GM18508 (cell line): ENCODE measurements around the gene MYO1B.

Experiments
- ATAC-seq: cut with Tn5 transposase; IDR thresholded peaks from one replicate; pipeline ENCODE4 v1.9.1; 2021; ENCODE audit warnings: moderate number of reproducible peaks; ENCODE audit not compliant: insufficient read depth, unreplicated experiment

MYO1B gene

DNA sequence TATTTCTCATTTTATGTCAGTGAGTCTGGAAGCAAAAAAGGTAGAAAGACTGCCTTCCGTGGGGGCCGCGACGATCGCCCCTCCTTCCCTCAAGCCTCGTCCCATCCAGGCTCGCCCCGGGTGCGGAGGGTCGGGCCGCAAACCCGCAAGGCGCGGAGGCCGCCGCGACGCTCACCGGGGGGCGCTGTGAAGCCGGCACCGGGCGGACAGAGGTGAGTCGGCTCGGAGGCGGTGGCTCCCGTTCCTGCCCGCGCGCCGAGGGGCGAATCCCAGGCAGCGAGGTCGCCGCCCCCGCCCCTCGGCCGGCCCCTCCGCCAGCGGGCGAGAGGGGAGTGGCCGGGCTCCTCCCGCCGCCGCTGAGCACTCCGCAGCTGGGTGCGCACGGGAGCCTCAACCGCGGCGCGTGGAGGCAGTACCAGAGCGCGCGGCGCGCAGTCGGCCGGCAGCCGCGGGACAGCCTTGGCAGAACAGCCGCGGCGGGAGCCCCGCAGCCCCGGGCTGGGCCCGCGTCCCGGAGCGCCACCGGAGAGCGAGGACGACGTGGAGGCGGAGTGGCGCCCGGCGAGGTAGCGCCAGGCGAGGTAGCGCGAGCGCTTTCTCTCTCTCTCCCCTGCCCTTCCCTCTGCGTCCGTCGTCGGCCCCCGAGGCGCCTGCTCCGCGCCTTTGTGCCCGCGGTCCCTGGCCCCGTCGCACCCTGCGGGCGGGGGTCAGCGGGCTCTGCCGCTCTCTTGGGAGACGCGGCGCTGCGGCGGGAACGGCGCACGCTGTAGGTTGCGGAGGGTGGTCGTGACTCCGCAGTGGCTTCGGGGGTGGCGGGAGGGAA, at the start of gene MYO1B:
Gene MYO1B, plus strand, starts transcription at position 359 of the 823 bp plus-strand sequence. CDS start 31,492 bp downstream, outside the sequence.
- ATAC-seq: no peak

DNA sequence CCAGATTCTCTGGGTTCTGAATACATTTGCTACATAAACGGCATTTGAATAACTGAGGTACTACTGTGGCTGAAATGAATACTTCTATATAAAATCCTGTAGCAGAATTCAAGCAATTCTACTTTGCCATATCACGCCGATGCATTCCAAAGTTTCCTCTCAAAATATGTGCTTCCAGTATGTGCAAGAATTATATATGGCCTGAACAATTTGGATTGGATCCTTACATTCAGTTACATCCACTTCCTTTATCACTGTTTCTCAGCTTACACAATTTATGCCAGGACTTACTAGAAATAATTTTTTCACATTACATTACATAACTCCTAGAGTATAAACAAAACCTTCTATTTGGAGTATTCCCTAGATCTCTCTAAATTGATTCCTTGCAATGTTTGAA, 48.1 kb upstream of the MYO1B start:
- no peak for ATAC-seq

GRCh38 chr2:191198271-191198670, 46.9 kb upstream of the MYO1B start:
- no peak for ATAC-seq

GRCh38 chr2:191199929-191200512, 45.2 kb upstream of the MYO1B start:
- no peak for ATAC-seq

DNA sequence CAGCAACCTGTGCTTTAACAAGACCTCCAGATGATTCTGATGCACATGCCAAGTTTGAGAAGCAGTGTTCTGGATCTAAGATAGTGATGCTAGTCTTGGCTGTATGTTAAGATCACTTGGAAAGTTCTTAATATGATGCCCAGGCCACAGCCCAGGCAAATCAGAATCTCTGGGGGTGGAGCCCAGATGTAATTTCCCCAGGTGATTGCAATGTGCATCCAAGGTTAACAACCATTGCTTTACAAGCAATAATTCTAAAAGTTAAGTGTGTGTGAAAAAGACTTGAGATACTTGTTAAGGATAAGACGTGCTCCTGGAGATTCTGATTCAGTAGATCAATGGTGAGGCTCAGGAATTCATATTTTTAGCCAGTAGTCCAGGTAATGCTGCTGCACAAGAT, 44.3 kb upstream of the MYO1B start:
- no peak for ATAC-seq

DNA sequence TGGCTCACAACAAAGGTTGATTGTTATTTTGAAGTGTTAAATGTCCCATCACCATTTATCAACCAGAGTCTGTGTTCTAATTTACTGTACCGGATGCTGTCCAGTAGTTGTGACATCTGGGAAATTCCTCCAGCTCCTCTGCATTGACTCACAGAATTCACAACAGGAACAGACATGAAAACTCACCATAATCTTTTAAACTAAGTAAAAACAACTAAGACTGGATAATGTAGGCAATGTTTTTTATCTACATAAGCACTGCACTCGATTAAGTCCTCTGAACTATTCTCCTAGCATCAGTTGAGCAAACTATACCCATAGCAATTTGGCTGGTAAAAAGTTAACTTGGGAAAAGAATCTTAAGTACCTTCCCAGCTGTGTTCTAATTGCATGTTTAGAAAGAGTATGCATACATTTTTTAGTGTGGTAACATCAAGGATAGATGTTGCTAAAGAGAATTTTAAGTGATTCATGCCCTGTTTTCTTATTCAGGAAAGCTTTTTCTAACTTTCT, 42.9 kb upstream of the MYO1B start:
- no peak for ATAC-seq

DNA sequence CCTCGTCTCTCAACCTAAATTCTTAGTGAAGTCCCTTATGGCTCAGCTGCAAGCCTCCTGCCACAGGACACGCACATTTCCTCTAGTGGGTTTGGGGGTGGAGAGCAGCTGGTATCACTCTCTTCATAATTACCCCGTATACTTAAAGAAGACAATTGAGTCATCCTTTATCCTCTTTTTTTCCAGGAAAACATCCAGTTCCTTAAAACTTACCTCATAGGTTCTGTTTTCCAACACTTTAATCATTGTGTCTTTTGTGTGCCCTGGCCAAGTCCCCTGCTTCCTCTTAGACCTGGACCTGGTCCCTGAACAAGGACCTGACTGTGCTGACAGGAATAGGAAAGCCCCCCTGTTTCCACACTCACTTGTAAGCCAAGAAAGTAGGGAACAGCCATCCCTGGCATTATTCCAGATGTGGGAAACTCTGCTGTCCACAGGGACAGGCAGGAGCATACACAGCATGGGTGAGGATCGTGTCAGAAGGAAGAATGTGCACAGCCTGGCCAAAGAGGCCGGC, 42.3 kb upstream of the MYO1B start:
- ATAC-seq: no peak

DNA sequence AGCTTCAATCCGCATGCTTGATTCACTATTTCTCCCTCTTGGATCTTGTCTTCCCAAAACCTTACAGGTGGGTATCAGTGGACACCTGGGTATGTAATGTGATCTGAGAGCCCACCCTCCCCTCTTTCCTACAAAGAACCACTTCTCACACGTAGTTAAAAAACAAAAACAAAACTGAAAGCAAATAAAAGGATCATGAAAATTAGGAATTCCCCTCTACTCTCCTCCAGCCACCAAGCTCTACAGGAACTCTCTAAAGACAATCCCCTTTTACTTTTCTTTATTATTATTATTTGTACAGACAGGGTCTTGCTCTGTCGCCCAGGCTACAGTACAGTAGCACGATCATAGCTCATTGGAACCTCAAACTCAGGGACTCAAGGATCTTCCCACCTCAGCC, 40.8 kb upstream of the MYO1B start:
- ATAC-seq: peak; percentile 86

DNA sequence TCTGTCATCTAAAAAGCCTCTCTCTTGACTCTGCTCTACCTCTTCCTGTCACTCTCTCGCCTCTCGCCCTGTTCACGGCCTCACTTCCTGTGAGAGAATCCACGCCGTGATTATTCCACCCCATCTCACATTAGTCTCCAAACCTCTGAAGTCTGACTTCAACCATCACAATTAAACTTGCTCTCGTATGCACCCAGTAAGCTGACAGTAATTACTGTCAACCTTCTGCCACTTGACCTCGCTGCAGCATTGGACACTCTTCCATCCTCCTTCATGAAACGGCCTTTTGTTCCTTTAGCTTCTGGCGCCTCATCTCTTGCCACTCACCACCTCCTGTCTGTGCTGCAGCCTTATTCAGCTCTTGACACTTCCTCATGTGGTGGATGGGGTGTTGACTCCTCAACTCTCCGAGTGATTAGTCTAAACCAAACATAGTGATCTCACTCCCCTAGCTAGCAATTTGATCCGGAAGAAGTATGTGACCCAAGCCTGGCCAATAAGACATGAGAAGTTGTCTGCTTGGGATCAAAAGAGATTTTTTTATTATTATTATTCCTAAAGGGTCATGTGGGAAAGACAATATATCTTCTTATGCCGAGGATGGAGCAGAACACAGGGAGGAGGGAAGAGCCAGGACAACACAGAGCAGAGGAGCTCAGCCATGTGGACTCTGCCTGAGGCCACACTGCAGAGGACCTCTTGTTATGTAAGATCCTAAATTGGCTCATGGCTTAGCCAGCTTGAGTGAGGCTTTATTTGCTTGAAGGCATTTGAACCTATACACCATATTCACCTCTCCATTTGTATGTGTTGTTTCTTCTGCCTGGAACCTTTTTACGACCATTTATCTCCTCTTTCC, 38.4 kb upstream of the MYO1B start:
- ATAC-seq: no peak

- ATAC-seq: no peak
These were observed 35.9 kb upstream of the MYO1B start for GRCh38 chr2:191209340-191209739.

DNA sequence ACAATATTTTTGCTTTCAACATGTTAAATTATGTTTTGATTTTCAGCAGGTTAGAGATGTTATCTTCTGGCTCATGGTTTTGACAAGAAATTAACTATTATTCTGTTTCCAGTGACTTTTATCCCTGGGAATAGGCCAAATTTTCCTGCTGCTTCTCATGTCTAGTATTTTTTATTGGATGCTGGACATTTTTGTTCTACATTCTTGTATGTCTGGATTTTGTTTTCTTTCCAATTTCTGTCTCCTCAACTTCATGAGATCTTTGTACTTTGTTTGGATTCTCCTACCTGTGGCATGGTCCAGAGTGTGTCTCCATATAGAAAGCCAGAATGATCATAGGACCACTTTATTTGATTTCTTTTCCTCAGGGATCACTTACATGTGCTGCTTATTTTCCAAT, 33.1 kb upstream of the MYO1B start:
- ATAC-seq: no peak

- no peak for ATAC-seq
These were observed 31.9 kb upstream of the MYO1B start for GRCh38 chr2:191213333-191213732.

GRCh38 chr2:191215230-191215629, 30.0 kb upstream of the MYO1B start:
- ATAC-seq: no peak

DNA sequence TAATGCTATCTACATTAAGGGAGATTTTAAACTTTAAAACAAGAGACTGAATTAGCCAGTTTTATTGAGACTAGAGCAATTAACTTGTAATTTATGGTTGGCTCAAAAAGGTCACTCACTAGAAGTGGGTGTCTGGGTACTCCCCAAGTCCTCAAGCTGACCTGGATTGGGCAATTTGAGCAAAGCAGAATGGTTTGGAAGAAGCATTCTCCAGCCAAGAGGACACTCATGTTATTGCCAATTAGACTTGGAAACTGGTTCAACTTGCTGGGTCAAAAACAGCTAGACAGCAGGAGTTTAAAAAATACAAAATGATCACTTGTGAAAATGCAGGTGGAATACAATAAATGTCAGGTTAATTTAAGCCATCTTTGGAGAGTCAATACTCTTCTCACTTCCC, 29.5 kb upstream of the MYO1B start:
- ATAC-seq: no peak

- ATAC-seq: no peak
These were observed 27.6 kb upstream of the MYO1B start for GRCh38 chr2:191217580-191217979.

DNA sequence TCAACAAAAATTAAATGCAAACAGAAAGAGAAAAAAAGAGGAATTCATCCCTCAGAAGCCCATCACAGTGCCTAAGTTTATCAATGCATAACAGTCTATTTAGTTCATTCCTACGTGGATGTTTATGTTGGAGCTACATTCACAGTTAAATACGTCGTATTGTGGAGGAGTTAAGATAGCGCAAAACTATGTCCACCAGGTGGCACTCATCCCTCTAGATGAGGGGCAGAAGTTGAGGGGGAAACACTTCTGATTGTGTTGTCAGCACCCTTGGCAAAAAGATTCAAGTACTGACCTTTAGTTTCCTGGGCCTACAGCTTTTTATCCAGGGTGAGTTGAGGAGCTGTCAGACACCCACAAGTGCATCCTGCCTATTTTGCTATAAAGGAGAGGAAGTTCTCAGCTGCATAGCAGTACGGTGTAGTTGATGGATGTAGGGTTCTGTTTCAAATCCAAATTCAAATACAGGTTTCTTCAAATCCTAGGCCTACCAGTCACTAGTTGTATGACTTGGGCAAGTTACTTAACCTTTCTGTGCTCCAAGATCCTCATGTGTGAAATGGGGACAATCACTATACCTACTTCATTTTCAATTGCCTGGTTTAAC, 26.8 kb upstream of the MYO1B start:
- ATAC-seq: peak; percentile 41

GRCh38 chr2:191220671-191221070, 24.5 kb upstream of the MYO1B start:
- peak; percentile 41 for ATAC-seq

DNA sequence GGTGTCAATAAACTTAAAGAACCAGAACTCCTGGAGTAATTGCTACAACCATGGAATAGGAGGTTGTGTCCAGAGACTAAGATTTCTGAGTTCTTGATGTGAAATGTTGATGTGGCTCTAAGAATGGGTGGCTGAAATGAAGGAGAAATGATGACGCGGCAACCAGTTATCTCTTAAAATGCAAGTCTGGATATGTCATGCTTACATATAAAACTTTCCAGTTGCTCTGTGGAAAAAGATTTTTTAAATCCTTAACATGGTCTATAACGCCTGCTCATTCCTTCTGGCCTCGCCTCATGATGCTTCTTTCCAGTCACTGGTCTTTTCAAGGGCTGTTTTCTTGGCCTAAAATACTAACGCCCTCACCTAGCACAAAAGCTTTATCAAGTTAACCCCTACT, 23.5 kb upstream of the MYO1B start:
- no peak for ATAC-seq

DNA sequence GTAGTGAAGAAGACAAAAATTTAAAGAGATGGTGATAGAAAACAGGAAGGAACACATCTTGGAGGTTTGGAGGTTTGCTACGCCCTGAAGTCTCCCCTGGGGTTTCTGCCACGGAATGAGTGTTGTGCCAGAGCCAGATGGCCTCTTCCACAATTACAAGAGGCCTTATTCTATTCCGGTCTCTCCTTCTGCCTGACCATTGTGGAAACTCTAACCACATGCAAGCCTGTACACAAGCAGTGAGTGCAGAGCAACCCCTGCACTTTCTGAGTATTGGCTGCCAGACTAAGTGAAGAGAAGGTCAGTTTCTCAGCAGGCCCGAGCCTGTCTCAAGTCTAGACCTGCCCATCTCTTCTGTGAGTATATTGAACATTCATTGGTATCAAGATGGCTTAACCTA, 22.7 kb upstream of the MYO1B start:
- no peak for ATAC-seq

DNA sequence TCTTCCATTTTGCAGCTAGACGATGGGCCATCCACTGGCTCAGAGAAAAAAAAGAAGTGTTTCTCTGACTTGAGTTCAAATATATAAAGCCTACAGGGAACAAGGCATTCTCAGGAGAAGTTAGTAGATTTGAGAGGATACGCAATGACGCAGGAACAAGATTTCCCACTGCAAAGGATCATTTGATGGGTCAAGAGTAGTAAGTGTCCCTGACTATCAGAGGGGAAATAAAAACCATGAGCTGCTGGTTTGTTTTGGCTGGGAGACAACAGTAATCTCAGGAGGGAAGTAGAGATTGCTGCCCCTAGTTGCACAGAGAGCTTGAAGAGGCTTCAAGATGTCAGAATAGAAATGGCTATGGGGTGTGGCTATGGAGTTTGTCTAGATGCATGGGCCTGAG, 22.3 kb upstream of the MYO1B start:
- no peak for ATAC-seq
